OCI-LY7 (cell line): Measurements from ENCODE around the gene CDC42EP1. TPM values are rescaled to one million over a fixed set of nuclear protein-coding genes. Genes with fewer than 3 reads are reported as not detected.
"Not testable (repeated sequence)": the region's sequence is repeated elsewhere in the genome, so short reads cannot be mapped to it uniquely, and the experiment has no call there.

Source experiments
- BruUV-seq: library from RNA; stranded (reverse); fragments of 400-500 nt; replicated peaks from 2 replicates; lab custom pipeline; 2021; lab: Mats Ljungman, UMichigan
- CTCF ChIA-PET: fragments of 300-600 bp; sonication (Branson Sonifier 250); formaldehyde crosslinking; loops from one replicate; lab custom pipeline; 2022; ENCODE audit warnings: antibody characterized with exemption; ENCODE audit not compliant: unreplicated experiment; lab: Charles Lee
- POLR2A ChIA-PET: fragments of 300-600 bp; sonication (Branson Sonifier 250); formaldehyde crosslinking; loops from one replicate; lab custom pipeline; 2022; ENCODE audit warnings: antibody characterized with exemption; lab: Charles Lee
- DNase-seq: peaks from one replicate; pipeline ENCODE4 v3.0.0-alpha.2; 2015; ENCODE audit warnings: low spot score
- H2AFZ ChIP-seq: fragments of 200-600 bp; sonication (generic), shearing (Covaris generic); 2 replicates; pipeline ENCODE4 v1.6.1; 2014; ENCODE audit warnings: mild to moderate bottlenecking, antibody characterized with exemption, low read length, moderate library complexity
- H3K27ac ChIP-seq: fragments of 200-600 bp; sonication (generic); 2 replicates; pipeline ENCODE4 v1.5.1; 2014; ENCODE audit warnings: mixed run types, low read depth, mild to moderate bottlenecking, moderate library complexity, low read length, inconsistent platforms; ENCODE audit not compliant: poor library complexity, severe bottlenecking
- H3K36me3 ChIP-seq: fragments of 200-600 bp; sonication (generic); 2 replicates; pipeline ENCODE4 v1.6.1; 2014; ENCODE audit warnings: mild to moderate bottlenecking, antibody characterized with exemption, low read length, moderate library complexity, mixed read lengths; ENCODE audit not compliant: insufficient read depth
- H3K4me1 ChIP-seq: fragments of 200-600 bp; sonication (generic); 2 replicates; pipeline ENCODE4 v1.5.1; 2014; ENCODE audit warnings: mild to moderate bottlenecking, low read length; ENCODE audit not compliant: insufficient read depth, poor library complexity, severe bottlenecking
- H3K4me2 ChIP-seq: fragments of 200-600 bp; sonication (generic); 2 replicates; pipeline ENCODE4 v1.6.1; 2014; ENCODE audit warnings: mild to moderate bottlenecking, low read length
- H3K4me3 ChIP-seq: fragments of 200-600 bp; sonication (generic); 2 replicates; pipeline ENCODE4 v1.5.1; 2014; ENCODE audit warnings: mild to moderate bottlenecking, low read depth, low read length; ENCODE audit not compliant: poor library complexity, severe bottlenecking
- H3K79me2 ChIP-seq: fragments of 200-600 bp; sonication (generic); 2 replicates; pipeline ENCODE4 v1.6.1; 2016; ENCODE audit warnings: low read depth, mild to moderate bottlenecking, low read length, moderate library complexity, mixed read lengths; ENCODE audit not compliant: insufficient read depth
- H3K9me2 ChIP-seq: fragments of 200-600 bp; sonication (generic); 2 replicates; pipeline ENCODE4 v1.6.1; 2016; ENCODE audit warnings: mild to moderate bottlenecking, low read length, mixed read lengths; ENCODE audit not compliant: insufficient read depth
- H3K9me3 ChIP-seq: fragments of 200-600 bp; sonication (generic); 2 replicates; pipeline ENCODE4 v1.6.1; 2014; ENCODE audit warnings: mild to moderate bottlenecking, mixed run types, low read length, mixed read lengths
- H4K20me1 ChIP-seq: fragments of 200-600 bp; sonication (generic); 2 replicates; pipeline ENCODE4 v1.6.1; 2014; ENCODE audit warnings: mild to moderate bottlenecking, antibody characterized with exemption, low read length, moderate library complexity, mixed read lengths; ENCODE audit not compliant: insufficient read depth
- EZH2phosphoT487 ChIP-seq: fragments of 200-600 bp; sonication (generic); IDR thresholded peaks from 2 replicates; pipeline ENCODE4 v1.6.1; 2018; ENCODE audit warnings: low read depth, borderline replicate concordance, mild to moderate bottlenecking, mixed run types, antibody characterized with exemption, low read length, moderate library complexity, mixed read lengths
- intact Hi-C: fragments of 100-400 bp; cut with micrococcal nuclease; formaldehyde crosslinking; loops from one replicate; pipeline ENCODE4 v1.10.0; 2022; ENCODE audit not compliant: unreplicated experiment
- total RNA-seq, 2 experiments: library from RNA; depleted of rRNA in 1 of 2; stranded (reverse); fragments of >200 nt in 1 of 2; shearing (Covaris generic) in 1 of 2; gene quantifications; 2 replicates each; pipeline ENCODE4 v1.2.3, GENCODE V29; 2014 to 2022
- TF ChIP-seq, protein P1 (sequence below): fragments of 200-600 bp; sonication (generic); conservative IDR thresholded peaks from 2 replicates; pipeline ENCODE4 v1.5.1; 2014; ENCODE audit warnings: mild to moderate bottlenecking, antibody characterized with exemption, low read length, moderate library complexity, mixed read lengths

Gene CDC42EP1
- total RNA-seq, 2 experiments from 2014 or later = not detected

DNA sequence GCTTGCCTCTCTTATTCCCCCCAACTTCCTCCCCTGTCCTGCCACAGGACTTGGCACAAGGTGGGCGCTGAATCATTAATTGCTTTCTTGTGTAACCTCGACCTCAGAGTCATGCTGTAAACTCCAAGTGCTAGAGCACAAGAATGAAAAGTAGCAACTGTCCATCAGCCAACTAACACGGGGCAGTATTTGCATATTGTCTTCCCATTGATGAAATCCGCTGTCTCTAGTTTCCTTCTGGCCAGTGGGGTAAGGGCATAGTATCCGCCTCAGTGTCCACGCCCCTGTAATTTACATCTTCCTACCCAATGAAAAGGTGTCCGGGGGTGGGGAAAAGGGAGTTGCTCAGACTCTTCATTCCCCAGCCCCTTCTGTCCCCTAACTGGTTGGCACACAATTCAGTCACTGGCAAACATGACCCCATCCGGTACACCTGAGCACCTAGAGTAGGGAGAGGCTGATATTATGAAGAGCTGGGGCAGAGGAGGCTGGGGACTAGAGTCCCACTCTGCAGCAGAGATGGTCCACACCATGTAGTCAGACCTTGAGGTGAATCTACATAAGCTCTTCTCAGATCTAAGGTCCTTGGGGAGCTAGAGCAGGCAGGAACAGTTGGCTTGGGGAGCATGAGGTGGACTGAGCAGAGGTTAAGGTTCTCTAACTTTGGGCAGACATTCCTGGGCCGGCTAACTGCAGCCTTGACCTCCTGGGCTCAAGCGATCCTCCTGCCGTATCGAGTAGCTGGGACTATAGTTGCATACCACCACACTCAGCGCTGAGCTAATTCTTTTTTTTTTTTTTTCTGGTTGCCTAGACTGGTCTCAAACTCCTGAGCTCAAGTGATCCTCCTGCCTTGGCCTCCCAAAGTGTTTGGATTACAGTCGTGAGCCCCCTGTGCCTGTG is 41.5 kb downstream of the CDC42EP1 start:
- CTCF ChIA-PET = interaction anchor here (1.2 kb wide), 1 partner anchor 10 kb away, joined by 8 read pairs; no protein-coding TSS in a partner anchor
- Histone ChIP-seq H4K20me1 (no peaks in the 10 kb centered on the region), H3K4me1 (peaks cover 20% of the 10 kb centered on the region), H3K9me3 (no peaks in the 10 kb centered on the region), H3K36me3 (no peaks in the 10 kb centered on the region), H3K27ac (no peak overlapping the region), H3K4me2 (peak overlapping the region; percentile 56), H3K79me2 (no peaks in the 10 kb centered on the region), H3K9me2 (no peaks in the 10 kb centered on the region), H3K4me3 (no peak overlapping the region), H2AFZ (peak overlapping the region; percentile 54; the same call in 1 of the 2 replicates)
- BruUV-seq = no TSS peak
- POLR2A ChIA-PET = interaction anchor here (0.7 kb wide), 1 partner anchor 62 kb away, joined by 3 read pairs; no protein-coding TSS in a partner anchor
- peak; percentile 65 for DNase-seq
- intact Hi-C loops = no loop called here
- TF ChIP-seq, protein P1, sequence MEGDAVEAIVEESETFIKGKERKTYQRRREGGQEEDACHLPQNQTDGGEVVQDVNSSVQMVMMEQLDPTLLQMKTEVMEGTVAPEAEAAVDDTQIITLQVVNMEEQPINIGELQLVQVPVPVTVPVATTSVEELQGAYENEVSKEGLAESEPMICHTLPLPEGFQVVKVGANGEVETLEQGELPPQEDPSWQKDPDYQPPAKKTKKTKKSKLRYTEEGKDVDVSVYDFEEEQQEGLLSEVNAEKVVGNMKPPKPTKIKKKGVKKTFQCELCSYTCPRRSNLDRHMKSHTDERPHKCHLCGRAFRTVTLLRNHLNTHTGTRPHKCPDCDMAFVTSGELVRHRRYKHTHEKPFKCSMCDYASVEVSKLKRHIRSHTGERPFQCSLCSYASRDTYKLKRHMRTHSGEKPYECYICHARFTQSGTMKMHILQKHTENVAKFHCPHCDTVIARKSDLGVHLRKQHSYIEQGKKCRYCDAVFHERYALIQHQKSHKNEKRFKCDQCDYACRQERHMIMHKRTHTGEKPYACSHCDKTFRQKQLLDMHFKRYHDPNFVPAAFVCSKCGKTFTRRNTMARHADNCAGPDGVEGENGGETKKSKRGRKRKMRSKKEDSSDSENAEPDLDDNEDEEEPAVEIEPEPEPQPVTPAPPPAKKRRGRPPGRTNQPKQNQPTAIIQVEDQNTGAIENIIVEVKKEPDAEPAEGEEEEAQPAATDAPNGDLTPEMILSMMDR = no peak
- no peak for TF ChIP-seq EZH2phosphoT487

DNA sequence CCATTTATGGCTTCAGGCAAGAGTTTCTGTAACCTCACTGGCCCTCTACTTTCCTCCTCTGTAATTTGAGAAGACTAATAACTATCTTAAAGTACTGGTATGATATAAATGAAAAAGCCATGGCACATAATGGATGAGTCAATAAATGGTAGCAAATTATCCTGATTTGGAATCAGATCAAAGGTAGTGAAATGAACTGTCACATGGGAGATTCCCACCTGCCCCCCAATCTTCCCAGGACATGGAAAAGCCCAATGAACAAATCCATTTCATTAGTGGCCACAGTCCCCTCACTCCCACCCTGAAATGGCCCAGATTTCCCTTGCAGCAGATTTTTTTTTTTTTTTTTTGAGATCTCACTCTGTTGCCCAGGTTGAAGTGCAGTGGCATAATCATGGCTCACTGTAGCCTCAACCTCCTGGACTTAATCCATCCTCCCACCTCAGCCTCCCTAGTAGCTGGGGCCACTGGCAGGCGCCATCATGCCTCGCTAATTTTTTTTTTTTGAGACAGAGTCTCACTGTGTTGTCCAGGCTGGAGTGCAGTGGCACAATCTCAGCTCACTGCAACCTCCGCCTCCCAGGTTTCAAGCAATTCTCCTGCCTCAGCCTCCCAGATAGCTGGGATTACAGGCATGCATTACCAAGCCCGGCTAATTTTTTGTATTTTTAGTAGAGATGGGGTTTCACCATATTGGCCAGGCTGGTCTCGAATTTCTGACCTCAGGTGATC is 42.4 kb downstream of the CDC42EP1 start:
- H4K20me1 ChIP-seq, H3K4me2 ChIP-seq, intact Hi-C loops, BruUV-seq, H3K9me2 ChIP-seq, H3K79me2 ChIP-seq, H3K27ac ChIP-seq, DNase-seq, H3K9me3 ChIP-seq, H3K36me3 ChIP-seq, H3K4me3 ChIP-seq, H2AFZ ChIP-seq: not testable (repeated sequence)
- peaks cover 28% of the 10 kb centered on the region for H3K4me1 ChIP-seq
- POLR2A ChIA-PET = interaction anchor here (0.7 kb wide), 2 partner anchors 63 to 128 kb away, joined by 3 to 5 read pairs; no protein-coding TSS in a partner anchor
- CTCF ChIA-PET = interaction anchor here (1.2 kb wide), 1 partner anchor 11 kb away, joined by 8 read pairs; no protein-coding TSS in a partner anchor

DNA sequence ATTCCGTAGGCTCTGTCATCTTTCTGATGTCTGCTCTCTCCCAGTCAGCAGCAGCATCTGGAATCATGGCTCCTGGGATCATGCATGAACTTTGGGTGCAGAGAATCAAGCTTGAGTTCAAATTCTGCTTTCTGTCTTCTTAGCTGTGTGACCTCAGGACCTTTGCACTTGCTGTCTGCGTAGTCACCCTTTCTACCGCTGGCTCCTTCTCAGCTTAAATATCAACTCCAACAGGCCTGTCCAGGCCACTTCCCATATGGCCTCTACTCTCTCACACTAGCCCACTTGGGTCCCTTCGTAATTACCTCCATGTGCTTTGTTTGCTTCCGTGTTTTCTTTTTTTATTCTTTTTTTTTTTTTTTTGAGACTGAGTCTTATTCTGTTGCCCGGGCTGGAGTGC is 43.8 kb downstream of the CDC42EP1 start:
- no peaks in the 10 kb centered on the region for H4K20me1 ChIP-seq
- H3K9me3 ChIP-seq = no peaks in the 10 kb centered on the region
- no TSS peak for BruUV-seq
- POLR2A ChIA-PET = interaction anchor here (0.9 kb wide), 1 partner anchor 12 kb away, joined by 4 read pairs; no protein-coding TSS in a partner anchor
- intact Hi-C loops = no loop called here
- no peaks in the 10 kb centered on the region for H3K36me3 ChIP-seq
- no peak overlapping the region for H3K4me3 ChIP-seq
- CTCF ChIA-PET = no interaction called here
- no peak overlapping the region for H2AFZ ChIP-seq
- DNase-seq = no peak
- TF ChIP-seq EZH2phosphoT487 = no peak
- TF ChIP-seq, protein P1 = no peak
- peaks cover 34% of the 10 kb centered on the region for H3K4me1 ChIP-seq
- no peaks in the 10 kb centered on the region for H3K9me2 ChIP-seq
- peaks cover 2% of the 10 kb centered on the region; the same call in 1 of the 2 replicates for H3K79me2 ChIP-seq
- H3K27ac ChIP-seq = no peak overlapping the region
- no peak overlapping the region for H3K4me2 ChIP-seq
